Transverse colon (tissue), 4 donors: Measurements from ENCODE around the gene CCR2. TPM values are rescaled to one million over a fixed set of nuclear protein-coding genes. Genes with fewer than 3 reads are reported as not detected.

ENCODE experiments used
- DNase-seq: peaks from one replicate; pipeline ENCODE4 v3.0.0-alpha.2; 2019
- H3K27ac ChIP-seq, 4 donors: fragments of 200-600 bp; sonication (generic); 2 replicates each; pipeline ENCODE4 v1.5.1; 2016 to 2018; ENCODE audit warnings: inconsistent platforms in 4 of 4
- H3K27me3 ChIP-seq: fragments of 200-600 bp; sonication (generic); 2 replicates; pipeline ENCODE4 v1.5.1; 2017; ENCODE audit warnings: inconsistent platforms
- H3K36me3 ChIP-seq, 4 donors: fragments of 200-600 bp; sonication (generic); 2 replicates each; pipeline ENCODE4 v1.5.1; 2017 to 2019; ENCODE audit warnings: inconsistent platforms in 4 of 4
- H3K4me1 ChIP-seq, 4 donors: fragments of 200-600 bp; sonication (generic); 2 replicates each; pipeline ENCODE4 v1.5.1; 2017 to 2020; ENCODE audit warnings: inconsistent platforms in 4 of 4
- H3K4me3 ChIP-seq, 4 donors: fragments of 200-600 bp; sonication (generic); 1 replicate in 1 of 4; 2 replicates in 3 of 4; pipeline versions ENCODE4 v1.5.1 to v1.6.1; 2017 to 2019; ENCODE audit warnings: inconsistent platforms in 4 of 4
- H3K9me3 ChIP-seq, 2 donors: fragments of 200-600 bp; sonication (generic); 2 replicates each; pipeline ENCODE4 v1.5.1; 2017 to 2019; ENCODE audit warnings: inconsistent platforms in 2 of 2
- EP300 ChIP-seq: sonication (generic); formaldehyde crosslinking; IDR thresholded peaks from one replicate; pipeline ENCODE4 v1.6.1; 2017; ENCODE audit warnings: antibody characterized with exemption, low read depth
- POLR2A ChIP-seq: fragments of 450-650 bp; IDR thresholded peaks from one replicate; pipeline ENCODE4 v1.6.1; 2016; ENCODE audit warnings: antibody characterized with exemption, mild to moderate bottlenecking, moderate library complexity
- POLR2AphosphoS5 ChIP-seq, 3 donors: sonication (generic); formaldehyde crosslinking; IDR thresholded peaks; one replicate each; pipeline ENCODE4 v1.6.1; 2016; ENCODE audit warnings: antibody characterized with exemption in 3 of 3
- WGBS, 2 donors: methylation state at CpG; one replicate each; pipeline ENCODE4 v1.1.5; 2018; ENCODE audit warnings: low coverage in 1 of 2; 5-methylcytosine and 5-hydroxymethylcytosine counted together
- in situ Hi-C, 4 donors: fragments of 200-750 bp; cut with MboI; loops; one replicate each; pipeline versions ENCODE4 v1.15.0 to v1.15.1; 2017; ENCODE audit warnings: low sequenced_read_pairs in 3 of 4, low pct_ligation_motif_present in 1 of 4, low pct_unique_long_range_greater_than_20kb in 1 of 4
- intact Hi-C: fragments of 100-400 bp; cut with DNase I; formaldehyde crosslinking; loops from one replicate; pipeline ENCODE4 v1.15.1; 2023; ENCODE audit warnings: low total_unique reads
- total RNA-seq, 4 donors: library from RNA; depleted of rRNA; stranded (reverse); fragments of >200 nt; gene quantifications; one replicate each; pipeline ENCODE4 v1.1.0, GENCODE V29; 2016
- TF ChIP-seq, protein P1 (sequence below), 5 experiments: fragments of 200-600 bp in 3 of 5; fragments of 450-650 bp in 2 of 5; sonication (generic) in 3 of 5; IDR thresholded peaks; 1 replicate in 2 of 5; 2 replicates in 3 of 5; pipeline ENCODE4 v1.5.1; 2016 to 2017; ENCODE audit warnings: antibody characterized with exemption in 5 of 5, inconsistent platforms in 3 of 5, mild to moderate bottlenecking in 2 of 5, moderate library complexity in 1 of 5

Gene CCR2
- total RNA-seq, 4 donors from 2014 or later = 1.8 to 4.6 TPM; not detected in 2

- H3K27me3 ChIP-seq = no peaks in the 10 kb centered on the region
- H3K27ac ChIP-seq = no peak overlapping the region
- DNase-seq = no peak
- no peaks in the 10 kb centered on the region for H3K9me3 ChIP-seq
- in situ Hi-C loops (loop anchor here in 1 of 4 donors (25.0 kb wide), 1 partner anchor 456 kb away; the partner anchor contains the start of gene CXCR6), intact Hi-C loops (no loop called here)
- no peak for TF ChIP-seq POLR2A
- TF ChIP-seq POLR2AphosphoS5 (IDR thresholded peaks at IDR 0.05) = no peak
- no peak for TF ChIP-seq EP300
- TF ChIP-seq, protein P1, sequence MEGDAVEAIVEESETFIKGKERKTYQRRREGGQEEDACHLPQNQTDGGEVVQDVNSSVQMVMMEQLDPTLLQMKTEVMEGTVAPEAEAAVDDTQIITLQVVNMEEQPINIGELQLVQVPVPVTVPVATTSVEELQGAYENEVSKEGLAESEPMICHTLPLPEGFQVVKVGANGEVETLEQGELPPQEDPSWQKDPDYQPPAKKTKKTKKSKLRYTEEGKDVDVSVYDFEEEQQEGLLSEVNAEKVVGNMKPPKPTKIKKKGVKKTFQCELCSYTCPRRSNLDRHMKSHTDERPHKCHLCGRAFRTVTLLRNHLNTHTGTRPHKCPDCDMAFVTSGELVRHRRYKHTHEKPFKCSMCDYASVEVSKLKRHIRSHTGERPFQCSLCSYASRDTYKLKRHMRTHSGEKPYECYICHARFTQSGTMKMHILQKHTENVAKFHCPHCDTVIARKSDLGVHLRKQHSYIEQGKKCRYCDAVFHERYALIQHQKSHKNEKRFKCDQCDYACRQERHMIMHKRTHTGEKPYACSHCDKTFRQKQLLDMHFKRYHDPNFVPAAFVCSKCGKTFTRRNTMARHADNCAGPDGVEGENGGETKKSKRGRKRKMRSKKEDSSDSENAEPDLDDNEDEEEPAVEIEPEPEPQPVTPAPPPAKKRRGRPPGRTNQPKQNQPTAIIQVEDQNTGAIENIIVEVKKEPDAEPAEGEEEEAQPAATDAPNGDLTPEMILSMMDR (IDR thresholded peaks at IDR 0.05) = no peak
- WGBS, 2 donors = 70% methylated on average over 2 of the region's 2 CpGs; no CpG with 5 or more reads in 1 of the 2 donors
- H3K4me1 ChIP-seq = no peaks in the 10 kb centered on the region
- H3K36me3 ChIP-seq = no peaks in the 10 kb centered on the region
- H3K4me3 ChIP-seq = no peak overlapping the region
These were observed 39.1 kb downstream of the CCR2 start for GRCh38 chr3:46393011-46393410.

- TF ChIP-seq, protein P1 (IDR thresholded peaks at IDR 0.05) = no peak
- TF ChIP-seq POLR2A (no peak), POLR2AphosphoS5 (IDR thresholded peaks at IDR 0.05) (no peak), EP300 (no peak)
- no peaks in the 10 kb centered on the region for H3K9me3 ChIP-seq
- no peaks in the 10 kb centered on the region for H3K27me3 ChIP-seq
- H3K36me3 ChIP-seq = no peaks in the 10 kb centered on the region
- no peaks in the 10 kb centered on the region for H3K4me1 ChIP-seq
- H3K4me3 ChIP-seq = no peak overlapping the region
- intact Hi-C loops = no loop called here
- 78 to 82% methylated on average over 5 to 8 of the region's 8 CpGs for WGBS, 2 donors
- in situ Hi-C loops = loop anchor here in 1 of 4 donors (25.0 kb wide), 1 partner anchor 456 kb away; the partner anchor contains the start of gene CXCR6
- no peak for DNase-seq
- H3K27ac ChIP-seq = no peak overlapping the region
These were observed 39.9 kb downstream of the CCR2 start for GRCh38 chr3:46393554-46394434.

DNA sequence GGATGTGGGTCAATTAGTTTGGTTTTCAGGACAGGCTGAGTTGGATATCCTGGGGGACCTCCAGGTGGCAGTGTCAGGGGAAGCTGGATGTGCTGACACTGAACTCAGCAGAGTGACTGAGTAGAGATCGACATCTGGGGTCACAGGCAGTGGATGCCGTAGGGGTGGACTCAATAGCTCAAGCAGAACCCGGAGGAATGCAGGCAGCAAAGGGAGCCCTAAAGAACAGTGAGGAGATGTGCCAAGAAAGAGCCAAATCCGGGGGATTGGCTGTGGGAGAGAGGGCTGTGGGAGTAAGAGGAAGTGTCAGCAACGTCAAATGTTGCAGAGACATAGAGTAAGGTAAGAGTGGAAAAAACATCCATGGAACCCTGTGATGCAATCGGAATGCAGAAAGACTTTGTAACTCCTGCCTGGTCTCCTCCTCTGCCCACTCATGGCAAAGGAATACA lies 41.3 kb downstream of the CCR2 start:
- in situ Hi-C loops = loop anchor here in 1 of 4 donors (25.0 kb wide), 1 partner anchor 458 kb away; the partner anchor contains the start of gene CXCR6
- intact Hi-C loops = no loop called here

More for the DNA sequence above, 41.3 kb downstream of the CCR2 start:
- no peaks in the 10 kb centered on the region for H3K9me3 ChIP-seq
- DNase-seq = no peak
- H3K4me3 ChIP-seq = no peak overlapping the region
- H3K4me1 ChIP-seq = no peaks in the 10 kb centered on the region
- no peak overlapping the region for H3K27ac ChIP-seq
- WGBS, 2 donors = 78% methylated on average over 6 of the region's 6 CpGs; no CpG with 5 or more reads in 1 of the 2 donors
- TF ChIP-seq POLR2A (no peak), POLR2AphosphoS5 (IDR thresholded peaks at IDR 0.05) (no peak), EP300 (no peak)
- TF ChIP-seq, protein P1 (IDR thresholded peaks at IDR 0.05) = no peak
- no peaks in the 10 kb centered on the region for H3K27me3 ChIP-seq
- H3K36me3 ChIP-seq = no peaks in the 10 kb centered on the region
